ENCODE measurements around the gene NEURL3.

DNA sequence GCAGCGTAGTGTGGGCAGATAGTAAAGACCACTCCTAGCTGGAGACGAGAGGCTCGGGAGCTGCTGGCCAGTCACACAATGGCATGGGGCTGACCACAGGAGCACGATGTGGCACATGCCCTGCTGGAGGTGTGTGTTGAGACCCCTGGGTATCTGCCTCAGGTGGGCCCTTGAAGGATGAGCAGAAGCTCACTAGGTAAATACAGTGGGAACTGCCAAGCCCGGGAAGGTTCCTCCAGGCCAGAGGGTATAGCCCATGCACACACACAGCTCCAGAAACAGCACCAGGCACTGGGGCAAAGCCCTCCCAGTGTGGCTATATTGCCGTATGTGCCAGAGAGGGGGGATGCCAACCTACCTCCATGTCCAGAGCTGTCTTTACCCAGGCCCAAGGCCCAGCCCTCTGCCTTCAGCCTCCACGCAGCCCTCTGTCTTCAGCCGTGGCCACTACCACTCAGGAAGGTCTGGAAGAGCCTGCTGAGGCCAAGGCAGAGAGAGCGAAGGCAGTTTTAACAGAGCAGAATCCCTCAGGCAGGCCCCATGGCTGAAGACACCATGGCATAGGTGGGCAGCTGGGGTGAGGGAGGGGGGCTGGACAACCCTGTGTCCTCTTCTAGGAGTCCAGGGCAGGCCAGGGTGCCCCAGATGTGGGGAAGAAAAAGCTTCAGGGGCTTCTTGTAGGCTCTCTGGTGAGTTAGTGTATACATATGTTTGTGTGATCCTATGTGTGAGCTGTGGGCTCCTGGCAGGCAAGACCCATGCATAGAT lies 24.4 kb upstream of the NEURL3 start:
- TF ChIP-seq, protein P1, sequence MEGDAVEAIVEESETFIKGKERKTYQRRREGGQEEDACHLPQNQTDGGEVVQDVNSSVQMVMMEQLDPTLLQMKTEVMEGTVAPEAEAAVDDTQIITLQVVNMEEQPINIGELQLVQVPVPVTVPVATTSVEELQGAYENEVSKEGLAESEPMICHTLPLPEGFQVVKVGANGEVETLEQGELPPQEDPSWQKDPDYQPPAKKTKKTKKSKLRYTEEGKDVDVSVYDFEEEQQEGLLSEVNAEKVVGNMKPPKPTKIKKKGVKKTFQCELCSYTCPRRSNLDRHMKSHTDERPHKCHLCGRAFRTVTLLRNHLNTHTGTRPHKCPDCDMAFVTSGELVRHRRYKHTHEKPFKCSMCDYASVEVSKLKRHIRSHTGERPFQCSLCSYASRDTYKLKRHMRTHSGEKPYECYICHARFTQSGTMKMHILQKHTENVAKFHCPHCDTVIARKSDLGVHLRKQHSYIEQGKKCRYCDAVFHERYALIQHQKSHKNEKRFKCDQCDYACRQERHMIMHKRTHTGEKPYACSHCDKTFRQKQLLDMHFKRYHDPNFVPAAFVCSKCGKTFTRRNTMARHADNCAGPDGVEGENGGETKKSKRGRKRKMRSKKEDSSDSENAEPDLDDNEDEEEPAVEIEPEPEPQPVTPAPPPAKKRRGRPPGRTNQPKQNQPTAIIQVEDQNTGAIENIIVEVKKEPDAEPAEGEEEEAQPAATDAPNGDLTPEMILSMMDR (IDR thresholded peaks at IDR 0.05) = no peak
- TF ChIP-seq POLR2A (IDR thresholded peaks at IDR 0.05) = no peak

Measured in testis (tissue), 2 donors.